Upper lobe of left lung (tissue), 6 donors: ENCODE results near the gene DARS1. TPM values are rescaled to one million over a fixed set of nuclear protein-coding genes. Genes with fewer than 3 reads are reported as not detected.

Experiments used
- ATAC-seq, 2 donors: fragments of 200-7000 bp; cut with Tn5 transposase; one replicate each; pipeline ENCODE4 v1.9.1; 2022; ENCODE audit warnings: mild to moderate bottlenecking in 2 of 2, moderate library complexity in 2 of 2; ENCODE audit not compliant: low FRiP score in 2 of 2
- DNase-seq, 2 donors: peaks; one replicate each; pipeline ENCODE4 v3.0.0-alpha.2; 2019 to 2020
- H3K27ac ChIP-seq, 4 donors: fragments of 200-600 bp; sonication (generic); one replicate each; pipeline ENCODE4 v1.5.1; 2016 to 2019
- H3K27me3 ChIP-seq, 4 donors: fragments of 200-600 bp; sonication (generic); one replicate each; pipeline ENCODE4 v1.5.1; 2017 to 2019
- H3K36me3 ChIP-seq, 4 donors: fragments of 200-600 bp; sonication (generic); one replicate each; pipeline ENCODE4 v1.5.1; 2016 to 2019
- H3K4me1 ChIP-seq, 4 donors: fragments of 200-600 bp; sonication (generic); one replicate each; pipeline ENCODE4 v1.5.1; 2018 to 2019
- H3K4me3 ChIP-seq, 4 donors: fragments of 200-600 bp; sonication (generic); one replicate each; pipeline ENCODE4 v1.5.1; 2017 to 2019; ENCODE audit warnings: mild to moderate bottlenecking in 2 of 4, moderate library complexity in 1 of 4
- H3K9me3 ChIP-seq, 4 donors: fragments of 200-600 bp; sonication (generic); one replicate each; pipeline ENCODE4 v1.5.1; 2018 to 2019
- EP300 ChIP-seq, 4 donors: sonication (generic); formaldehyde crosslinking; IDR thresholded peaks; one replicate each; pipeline ENCODE4 v1.5.1; 2017; ENCODE audit warnings: antibody characterized with exemption in 4 of 4, control low read depth in 2 of 4
- POLR2A ChIP-seq, 4 donors: fragments of 450-650 bp; IDR thresholded peaks; one replicate each; pipeline ENCODE4 v1.5.1; 2016 to 2017; ENCODE audit warnings: antibody characterized with exemption in 4 of 4, mild to moderate bottlenecking in 2 of 4
- POLR2AphosphoS5 ChIP-seq, 2 donors: sonication (generic); formaldehyde crosslinking; IDR thresholded peaks; one replicate each; pipeline ENCODE4 v1.5.1; 2017; ENCODE audit warnings: antibody characterized with exemption in 2 of 2
- WGBS, 2 donors: methylation state at CpG; one replicate each; pipeline ENCODE4 v1.1.5; 2017 to 2018; 5-methylcytosine and 5-hydroxymethylcytosine counted together
- total RNA-seq, 6 donors: library from RNA; depleted of rRNA in 4 of 6; stranded (reverse); fragments of >200 nt in 4 of 6; gene quantifications; one replicate each; pipeline versions ENCODE4 v1.1.0 to v1.2.1, GENCODE V29; 2016 to 2021
- TF ChIP-seq, protein P1 (sequence below), 6 experiments: fragments of 450-650 bp in 4 of 6; fragments of 200-600 bp in 2 of 6; sonication (generic) in 2 of 6; IDR thresholded peaks; one replicate each; pipeline ENCODE4 v1.5.1; 2016 to 2019; ENCODE audit warnings: antibody characterized with exemption in 6 of 6
- donor health status: DM: no; HTN: no; CAD: no; lungs with moderate emphysema.
- donor health status: DM: no; HTN: yes; CAD: no; lungs with severe emphysema.

The DARS1 gene
- total RNA-seq = 10 to 100 TPM; 38.5 to 68.1 (median 51.9) TPM

DNA sequence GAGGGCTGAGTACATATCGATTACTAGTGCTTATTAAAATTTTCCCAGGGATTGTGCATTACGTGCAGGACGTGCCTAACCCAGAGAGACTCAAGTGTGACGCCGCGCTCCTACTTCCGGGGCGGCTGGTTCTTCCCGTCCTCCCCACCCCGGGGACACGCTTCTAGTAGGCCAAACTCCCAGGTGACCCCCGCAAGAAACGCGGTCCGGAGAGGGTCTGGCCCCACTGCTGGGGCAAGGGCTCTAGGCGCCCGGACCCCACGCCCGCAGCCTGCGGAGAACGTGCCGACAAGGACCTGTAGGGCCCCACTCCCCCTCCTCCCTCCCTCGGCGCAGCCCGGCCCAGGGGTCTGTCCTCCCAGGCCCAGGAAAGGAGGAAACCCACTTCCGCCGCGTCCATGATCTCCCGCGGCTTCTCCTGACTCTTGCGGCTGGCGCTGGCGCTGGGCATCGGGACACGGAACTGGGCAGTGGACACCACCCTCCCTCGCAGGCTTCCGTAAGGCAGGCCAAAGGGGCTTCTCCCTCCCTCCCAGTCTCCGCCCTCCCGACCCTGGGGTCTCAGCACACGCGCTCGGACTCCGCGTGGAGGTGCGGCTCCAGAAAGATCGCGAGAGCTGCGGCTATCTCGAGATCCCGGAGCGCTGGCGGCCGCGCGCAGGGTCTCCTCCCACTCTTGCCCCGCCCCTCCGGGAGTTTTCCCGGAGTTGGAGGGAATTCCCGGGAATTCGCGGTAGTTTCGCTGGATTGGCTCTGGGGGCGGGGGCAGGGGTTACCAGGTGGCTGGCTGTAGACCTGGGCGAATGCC is at the start of gene DARS1:
Gene DARS1 (minus strand): TSS at position 609 of the 808 bp plus-strand sequence. CDS start 158 bp downstream, at position 451.
- peaks cover 0 to 26% (median 0%) of the 10 kb centered on the region in 4 donors for H3K36me3 ChIP-seq
- ATAC-seq = peak; percentile 96 to 98
- peak within 1 kb of the TSS; percentile 80 to 96 (median 86) for H3K4me3 ChIP-seq
- peak; percentile 92 to 95 for DNase-seq
- no peaks in the 10 kb centered on the region for H3K27me3 ChIP-seq
- WGBS, 2 donors = 0 to 1% methylated on average over 36 to 57 of the region's 64 CpGs
- H3K9me3 ChIP-seq = no peaks in the 10 kb centered on the region
- peaks cover 13 to 21% (median 18%) of the 10 kb centered on the region in 4 donors for H3K4me1 ChIP-seq
- peak within 1 kb of the TSS; percentile 95 to 98 (median 97) for H3K27ac ChIP-seq
- TF ChIP-seq POLR2A (IDR thresholded peaks at IDR 0.05) (peak in 3 of 4 donors; percentile 41 to 83 (median 79)), POLR2AphosphoS5 (IDR thresholded peaks at IDR 0.05) (peak in 1 of 2 donors; percentile 78), EP300 (IDR thresholded peaks at IDR 0.05) (no peak)
- TF ChIP-seq, protein P1, sequence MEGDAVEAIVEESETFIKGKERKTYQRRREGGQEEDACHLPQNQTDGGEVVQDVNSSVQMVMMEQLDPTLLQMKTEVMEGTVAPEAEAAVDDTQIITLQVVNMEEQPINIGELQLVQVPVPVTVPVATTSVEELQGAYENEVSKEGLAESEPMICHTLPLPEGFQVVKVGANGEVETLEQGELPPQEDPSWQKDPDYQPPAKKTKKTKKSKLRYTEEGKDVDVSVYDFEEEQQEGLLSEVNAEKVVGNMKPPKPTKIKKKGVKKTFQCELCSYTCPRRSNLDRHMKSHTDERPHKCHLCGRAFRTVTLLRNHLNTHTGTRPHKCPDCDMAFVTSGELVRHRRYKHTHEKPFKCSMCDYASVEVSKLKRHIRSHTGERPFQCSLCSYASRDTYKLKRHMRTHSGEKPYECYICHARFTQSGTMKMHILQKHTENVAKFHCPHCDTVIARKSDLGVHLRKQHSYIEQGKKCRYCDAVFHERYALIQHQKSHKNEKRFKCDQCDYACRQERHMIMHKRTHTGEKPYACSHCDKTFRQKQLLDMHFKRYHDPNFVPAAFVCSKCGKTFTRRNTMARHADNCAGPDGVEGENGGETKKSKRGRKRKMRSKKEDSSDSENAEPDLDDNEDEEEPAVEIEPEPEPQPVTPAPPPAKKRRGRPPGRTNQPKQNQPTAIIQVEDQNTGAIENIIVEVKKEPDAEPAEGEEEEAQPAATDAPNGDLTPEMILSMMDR (IDR thresholded peaks at IDR 0.05) = peak in 1 of 6 experiments; percentile 12

DNA sequence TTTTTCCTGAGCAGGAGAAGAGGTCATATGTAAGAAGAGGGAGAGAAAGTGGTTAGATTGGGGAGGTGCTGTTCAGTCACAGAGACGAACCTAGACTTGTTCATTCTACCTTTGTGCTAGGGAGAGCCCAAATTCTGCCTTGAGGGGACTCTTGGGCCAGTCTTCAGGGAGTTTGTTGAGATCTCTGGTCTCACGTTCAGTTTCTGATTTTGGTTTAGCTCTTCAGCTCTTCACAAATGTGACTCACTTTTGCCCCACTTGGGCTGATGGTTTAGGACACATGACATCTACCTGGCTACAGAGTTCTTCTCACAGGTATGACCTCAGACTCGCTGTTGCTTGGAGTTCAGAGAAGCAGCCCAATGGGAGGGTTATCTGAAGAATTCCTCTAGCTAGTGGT is 49.2 kb upstream of the DARS1 start:
- Histone ChIP-seq H3K27me3 (no peaks in the 10 kb centered on the region), H3K9me3 (no peaks in the 10 kb centered on the region), H3K4me3 (no peak overlapping the region), H3K36me3 (no peaks in the 10 kb centered on the region), H3K27ac (no peak overlapping the region), H3K4me1 (no peaks in the 10 kb centered on the region)
- WGBS, 2 donors = 85 to 90% methylated on average over 3 of the region's 3 CpGs
- ATAC-seq (no peak), DNase-seq (no peak)
- TF ChIP-seq EP300 (IDR thresholded peaks at IDR 0.05) (no peak), POLR2AphosphoS5 (IDR thresholded peaks at IDR 0.05) (no peak), POLR2A (IDR thresholded peaks at IDR 0.05) (no peak)
- TF ChIP-seq, protein P1 (IDR thresholded peaks at IDR 0.05) = no peak

DNA sequence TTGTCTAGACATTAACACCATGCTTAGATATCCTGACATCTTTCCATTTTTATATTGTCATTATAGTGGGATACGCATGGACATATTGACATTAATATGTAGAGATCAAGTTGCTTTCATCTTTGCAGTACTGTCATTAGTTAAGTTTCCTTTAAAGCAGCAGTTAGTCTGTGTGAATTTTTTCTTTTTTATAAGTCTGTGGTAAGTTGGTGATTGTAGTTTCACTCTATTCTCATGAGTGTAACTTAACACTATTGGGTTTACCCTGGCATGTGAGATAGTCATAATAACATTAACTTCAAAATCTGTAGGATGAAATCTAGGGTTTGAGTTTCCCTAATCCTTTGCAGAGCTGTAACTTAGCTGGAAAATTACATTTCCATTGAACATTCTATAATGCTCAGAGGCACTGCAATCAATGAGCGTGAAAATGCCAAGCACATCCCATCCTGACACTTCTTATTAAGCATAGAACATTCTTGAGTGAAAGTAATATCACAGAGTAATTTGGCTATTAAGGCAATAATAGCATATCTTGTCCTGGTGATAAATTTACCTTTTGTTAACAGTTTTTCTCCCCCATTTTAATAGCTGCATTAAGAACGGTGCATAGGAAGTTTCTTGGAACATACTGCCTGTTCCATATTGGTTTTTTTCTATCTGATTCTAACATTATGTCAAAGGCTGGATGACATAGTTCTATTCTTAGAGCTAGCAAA is 47.5 kb upstream of the DARS1 start:
- WGBS, 2 donors = 89 to 96% methylated on average over 3 of the region's 3 CpGs
- DNase-seq = no peak
- no peaks in the 10 kb centered on the region for H3K27me3 ChIP-seq
- no peaks in the 10 kb centered on the region for H3K36me3 ChIP-seq
- TF ChIP-seq POLR2A (IDR thresholded peaks at IDR 0.05) = no peak
- no peak for TF ChIP-seq POLR2AphosphoS5 (IDR thresholded peaks at IDR 0.05)
- TF ChIP-seq EP300 (IDR thresholded peaks at IDR 0.05) = no peak
- TF ChIP-seq, protein P1 (IDR thresholded peaks at IDR 0.05) = no peak
- H3K4me3 ChIP-seq = no peak overlapping the region
- H3K9me3 ChIP-seq = no peaks in the 10 kb centered on the region
- no peak overlapping the region for H3K27ac ChIP-seq
- ATAC-seq = no peak
- no peaks in the 10 kb centered on the region for H3K4me1 ChIP-seq

DNA sequence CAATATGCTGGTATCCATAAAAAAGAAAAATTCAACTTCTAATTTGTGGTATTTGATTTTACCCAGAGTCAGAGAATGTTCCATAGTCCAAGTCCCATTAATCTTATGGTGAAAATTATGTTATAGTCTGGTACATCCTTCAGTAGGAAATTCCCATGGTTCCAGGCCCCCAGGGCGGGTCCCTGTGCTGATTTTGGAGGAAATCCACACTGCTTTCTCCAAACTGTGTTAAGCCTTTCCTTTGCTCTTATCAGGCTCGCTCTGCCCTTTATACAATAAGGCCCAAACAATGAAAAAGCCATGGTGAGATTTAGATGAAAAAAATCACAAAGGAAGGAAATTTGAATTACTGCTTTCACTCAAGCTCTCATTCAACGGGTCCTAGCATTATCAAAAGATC is 46.8 kb upstream of the DARS1 start:
- H3K36me3 ChIP-seq = no peaks in the 10 kb centered on the region
- 66 to 79% methylated on average over 3 of the region's 3 CpGs for WGBS, 2 donors
- no peak for DNase-seq
- TF ChIP-seq, protein P1 (IDR thresholded peaks at IDR 0.05) = no peak
- TF ChIP-seq POLR2AphosphoS5 (IDR thresholded peaks at IDR 0.05) (no peak), EP300 (IDR thresholded peaks at IDR 0.05) (no peak), POLR2A (IDR thresholded peaks at IDR 0.05) (no peak)
- no peaks in the 10 kb centered on the region for H3K27me3 ChIP-seq
- H3K27ac ChIP-seq = no peak overlapping the region
- no peaks in the 10 kb centered on the region for H3K9me3 ChIP-seq
- H3K4me1 ChIP-seq = no peaks in the 10 kb centered on the region
- no peak overlapping the region for H3K4me3 ChIP-seq
- no peak for ATAC-seq
